ENCODE results near the gene PNLIPRP1.

PNLIPRP1 gene

DNA sequence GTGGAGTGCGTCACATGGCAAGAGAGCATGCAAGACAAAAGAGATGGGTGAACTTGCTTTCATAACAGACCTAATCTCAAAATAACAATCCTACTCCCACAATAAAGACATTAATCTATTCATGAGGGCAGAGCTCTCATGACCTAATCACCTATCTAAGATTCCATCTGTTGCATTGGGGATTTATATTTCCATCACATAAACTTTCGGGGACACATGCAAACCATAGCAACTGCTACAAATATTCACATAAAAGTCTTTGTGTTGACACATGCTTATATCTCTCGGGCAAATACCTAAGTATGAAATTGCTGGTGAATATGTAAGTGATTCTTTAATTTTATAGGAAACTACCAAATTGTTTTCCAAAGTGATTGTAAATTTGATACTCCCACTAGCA, 16.0 kb upstream of the PNLIPRP1 start:
- Histone ChIP-seq H4K20me1 (ENCODE audit: low read depth, low read length) (no peaks in the 10 kb centered on the region), H3F3A (ENCODE audit: insufficient read depth) (no peaks in the 10 kb centered on the region)
- TF ChIP-seq CTCF (IDR thresholded peaks at IDR 0.05; ENCODE audit: insufficient read depth, low read length, poor library complexity, severe bottlenecking) (no peak), EZH2phosphoT487 (conservative IDR thresholded peaks at IDR 0.05; ENCODE audit: low read length) (no peak)

DNA sequence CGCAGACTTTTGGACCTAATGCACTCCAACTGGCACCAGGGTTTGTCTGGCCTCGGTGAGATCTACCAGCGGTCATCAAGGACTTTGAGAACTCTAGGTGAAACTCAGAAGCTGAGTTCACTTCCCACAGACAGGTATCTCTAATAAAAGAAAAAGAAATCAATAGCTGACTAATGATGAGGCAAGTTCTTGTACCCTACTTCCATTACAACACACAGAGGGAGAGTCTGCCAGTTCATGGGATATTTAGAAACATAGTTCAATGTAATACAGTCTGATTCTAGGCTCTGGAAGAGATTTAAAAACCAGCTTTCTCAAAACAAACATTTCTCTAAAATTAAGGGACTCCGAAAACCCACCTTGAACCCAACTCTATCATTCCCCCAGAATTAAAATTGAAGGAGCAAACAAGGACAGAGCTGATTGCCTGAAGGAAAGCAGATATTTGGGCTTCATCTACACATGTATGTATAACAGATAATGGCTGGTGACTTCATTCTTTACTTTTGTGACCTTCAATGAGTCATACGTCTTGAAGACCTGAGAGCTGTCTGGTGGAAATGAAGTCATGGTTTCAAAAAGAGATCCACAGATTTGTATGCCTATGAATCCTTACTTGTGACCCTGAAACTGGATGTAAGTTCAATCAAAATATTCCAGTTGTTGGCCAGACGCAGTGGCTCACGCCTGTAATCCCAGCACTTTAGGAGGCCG, 2.7 kb upstream of the PNLIPRP1 start:
- Histone ChIP-seq H3K9me2 (replicated peaks; ENCODE audit: insufficient read depth, low read length) (no peaks in the 10 kb centered on the region), H3K9me3 (ENCODE audit: insufficient read depth, low read length) (no peaks in the 10 kb centered on the region), H3F3A (ENCODE audit: insufficient read depth) (no peaks in the 10 kb centered on the region), H3K27ac (ENCODE audit: low read depth, low read length) (no peak overlapping the region), H4K20me1 (ENCODE audit: low read depth, low read length) (no peaks in the 10 kb centered on the region), H3K4me2 (ENCODE audit: low read depth, low read length, poor library complexity, severe bottlenecking) (no peak overlapping the region), H2AFZ (ENCODE audit: low read depth, low read length, severe bottlenecking) (no peak overlapping the region), H3K79me2 (ENCODE audit: insufficient read depth, low read length) (no peaks in the 10 kb centered on the region), H3K36me3 (ENCODE audit: low read length) (no peaks in the 10 kb centered on the region), H3K4me3 (ENCODE audit: insufficient read depth, low read length, poor library complexity, severe bottlenecking) (no peak overlapping the region), H3K9ac (ENCODE audit: low read length) (no peak overlapping the region), H3K27me3 (ENCODE audit: low read length) (no peaks in the 10 kb centered on the region)
- no peak for TF ChIP-seq CTCF (IDR thresholded peaks at IDR 0.05; ENCODE audit: insufficient read depth, low read length, poor library complexity, severe bottlenecking)
- no peak for TF ChIP-seq EZH2phosphoT487 (conservative IDR thresholded peaks at IDR 0.05; ENCODE audit: low read length)

More for the DNA sequence above, 16.0 kb upstream of the PNLIPRP1 start:
- H3K27ac ChIP-seq (ENCODE audit: low read depth, low read length) = no peak overlapping the region
- no peak overlapping the region for H3K4me2 ChIP-seq (ENCODE audit: low read depth, low read length, poor library complexity, severe bottlenecking)
- H3K9me3 ChIP-seq (ENCODE audit: insufficient read depth, low read length) = no peaks in the 10 kb centered on the region
- no peaks in the 10 kb centered on the region for H3K79me2 ChIP-seq (ENCODE audit: insufficient read depth, low read length)
- H3K9ac ChIP-seq (ENCODE audit: low read length) = no peak overlapping the region
- H3K9me2 ChIP-seq (replicated peaks; ENCODE audit: insufficient read depth, low read length) = no peaks in the 10 kb centered on the region
- H3K4me3 ChIP-seq (ENCODE audit: insufficient read depth, low read length, poor library complexity, severe bottlenecking) = no peak overlapping the region
- no peaks in the 10 kb centered on the region for H3K36me3 ChIP-seq (ENCODE audit: low read length)
- no peak overlapping the region for H2AFZ ChIP-seq (ENCODE audit: low read depth, low read length, severe bottlenecking)
- no peaks in the 10 kb centered on the region for H3K27me3 ChIP-seq (ENCODE audit: low read length)

DNA sequence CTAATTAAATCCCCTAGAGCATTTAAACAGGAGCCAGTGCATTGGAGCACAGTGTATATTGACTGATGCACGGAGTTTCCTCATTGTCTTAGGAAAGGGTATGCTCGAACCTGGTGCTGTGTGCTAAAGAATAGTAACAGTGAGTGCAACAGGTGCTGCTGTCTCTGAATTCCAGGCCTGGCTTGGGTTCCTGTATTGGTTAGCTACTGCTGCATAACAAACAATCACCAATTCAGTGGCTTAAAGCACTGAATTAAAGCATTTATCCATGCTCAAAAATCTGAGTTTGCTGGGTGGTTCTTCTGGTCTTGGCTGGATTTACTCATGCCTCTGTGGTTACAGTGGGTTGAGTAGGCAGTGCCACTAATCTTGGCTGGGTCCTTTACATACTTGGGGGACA, 1.8 kb upstream of the PNLIPRP1 start:
- Histone ChIP-seq H3K9me3 (ENCODE audit: insufficient read depth, low read length) (no peaks in the 10 kb centered on the region), H3K9me2 (replicated peaks; ENCODE audit: insufficient read depth, low read length) (no peaks in the 10 kb centered on the region), H3K9ac (ENCODE audit: low read length) (no peak overlapping the region), H3F3A (ENCODE audit: insufficient read depth) (no peaks in the 10 kb centered on the region), H3K4me3 (ENCODE audit: insufficient read depth, low read length, poor library complexity, severe bottlenecking) (no peak overlapping the region), H3K27me3 (ENCODE audit: low read length) (no peaks in the 10 kb centered on the region), H4K20me1 (ENCODE audit: low read depth, low read length) (no peaks in the 10 kb centered on the region), H3K4me2 (ENCODE audit: low read depth, low read length, poor library complexity, severe bottlenecking) (no peak overlapping the region), H3K36me3 (ENCODE audit: low read length) (no peaks in the 10 kb centered on the region), H2AFZ (ENCODE audit: low read depth, low read length, severe bottlenecking) (no peak overlapping the region), H3K27ac (ENCODE audit: low read depth, low read length) (no peak overlapping the region), H3K79me2 (ENCODE audit: insufficient read depth, low read length) (no peaks in the 10 kb centered on the region)
- TF ChIP-seq EZH2phosphoT487 (conservative IDR thresholded peaks at IDR 0.05; ENCODE audit: low read length) (no peak), CTCF (IDR thresholded peaks at IDR 0.05; ENCODE audit: insufficient read depth, low read length, poor library complexity, severe bottlenecking) (no peak)

Measured in SU-DHL-6 (cell line).